GM18519 (cell line): ENCODE results near the gene SGSH.

Experiments used
- ATAC-seq: cut with Tn5 transposase; IDR thresholded peaks from one replicate; pipeline ENCODE4 v1.9.1; 2021; ENCODE audit warnings: mild to moderate bottlenecking, moderate library complexity; ENCODE audit not compliant: unreplicated experiment, low FRiP score

SGSH gene

DNA sequence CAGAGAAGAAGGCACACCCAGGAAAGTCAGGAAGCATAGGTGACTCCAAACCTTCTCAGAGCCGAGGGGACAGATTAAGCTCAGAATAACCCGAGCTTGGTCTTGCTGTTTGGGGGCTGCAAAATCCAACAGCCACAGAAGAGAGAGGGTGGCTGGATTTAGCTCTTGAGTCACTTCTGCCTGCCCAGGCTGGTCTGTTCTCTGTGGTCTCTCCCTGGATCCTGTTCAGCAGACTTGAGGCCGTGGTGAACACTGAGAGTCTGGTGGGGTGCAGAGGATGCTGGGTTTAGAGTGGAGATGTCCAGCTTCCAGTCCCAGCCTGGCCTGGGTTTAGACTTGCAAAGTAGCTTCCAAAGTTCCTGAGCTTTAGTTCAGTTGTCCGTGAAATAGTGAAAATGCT is 8.9 kb upstream of the SGSH start:
- ATAC-seq = no peak

DNA sequence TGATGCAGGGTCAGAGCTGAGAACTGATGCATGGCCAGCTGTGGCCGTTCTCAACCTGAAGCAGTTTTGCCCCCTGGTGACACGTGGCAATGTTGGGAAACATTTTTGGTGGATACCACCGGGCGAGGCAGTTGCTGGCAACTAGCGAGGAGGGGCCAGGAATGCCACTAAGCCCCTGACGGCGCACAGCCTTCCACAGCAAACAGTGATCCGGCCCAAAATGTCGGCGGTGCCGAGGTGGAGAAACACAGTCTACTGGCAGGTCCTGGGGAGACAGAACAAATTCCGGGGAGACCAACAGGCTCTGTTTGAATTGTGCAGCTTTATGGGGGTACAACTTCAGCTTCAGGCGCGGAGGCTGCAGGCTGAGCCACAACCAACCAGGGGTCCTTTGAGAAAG is 8.3 kb upstream of the SGSH start:
- ATAC-seq = no peak

- ATAC-seq = no peak
These were observed 7.5 kb upstream of the SGSH start for GRCh38 chr17:80227666-80228065.

DNA sequence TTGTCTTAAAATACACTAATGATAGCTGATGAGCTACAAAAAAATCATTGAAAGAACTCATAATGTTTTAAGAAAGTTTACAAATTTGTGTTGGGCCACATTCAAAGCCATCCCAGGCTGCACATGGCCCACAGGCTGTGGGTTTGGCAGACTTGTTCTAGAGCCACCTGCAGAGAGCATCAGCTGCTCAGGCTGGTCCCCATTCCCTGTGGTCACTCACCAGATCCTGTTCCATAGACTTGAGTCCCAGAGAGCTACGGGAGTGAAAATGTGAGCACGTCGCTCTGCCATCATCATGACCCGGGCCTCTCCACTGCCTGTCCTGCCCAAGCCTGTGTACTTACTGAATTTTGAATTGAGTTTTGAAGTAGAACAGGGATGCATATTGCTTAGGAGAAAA is 7.0 kb upstream of the SGSH start:
- no peak for ATAC-seq

- ATAC-seq = no peak
These were observed 5.1 kb upstream of the SGSH start for GRCh38 chr17:80225230-80225629.

DNA sequence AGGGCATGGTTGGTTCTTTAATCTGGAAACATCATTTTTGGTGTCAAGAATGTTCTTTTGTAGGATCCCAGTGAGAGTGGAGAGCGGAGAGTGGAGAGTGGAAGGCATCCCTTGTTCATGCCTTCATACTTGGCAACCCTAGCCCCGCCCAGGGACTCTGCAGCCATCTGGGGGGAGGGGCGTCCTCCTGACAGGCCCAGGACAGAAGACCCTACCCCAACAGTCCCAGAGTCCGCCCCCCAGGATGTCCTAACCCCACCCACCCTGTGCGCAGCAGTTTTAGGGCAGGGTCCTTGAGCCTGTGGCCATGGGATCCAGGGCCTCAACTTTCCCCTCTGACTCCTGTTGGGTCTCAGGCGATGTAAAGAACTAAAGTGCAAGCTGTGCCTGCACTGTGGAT is 4.5 kb upstream of the SGSH start:
- no peak for ATAC-seq

DNA sequence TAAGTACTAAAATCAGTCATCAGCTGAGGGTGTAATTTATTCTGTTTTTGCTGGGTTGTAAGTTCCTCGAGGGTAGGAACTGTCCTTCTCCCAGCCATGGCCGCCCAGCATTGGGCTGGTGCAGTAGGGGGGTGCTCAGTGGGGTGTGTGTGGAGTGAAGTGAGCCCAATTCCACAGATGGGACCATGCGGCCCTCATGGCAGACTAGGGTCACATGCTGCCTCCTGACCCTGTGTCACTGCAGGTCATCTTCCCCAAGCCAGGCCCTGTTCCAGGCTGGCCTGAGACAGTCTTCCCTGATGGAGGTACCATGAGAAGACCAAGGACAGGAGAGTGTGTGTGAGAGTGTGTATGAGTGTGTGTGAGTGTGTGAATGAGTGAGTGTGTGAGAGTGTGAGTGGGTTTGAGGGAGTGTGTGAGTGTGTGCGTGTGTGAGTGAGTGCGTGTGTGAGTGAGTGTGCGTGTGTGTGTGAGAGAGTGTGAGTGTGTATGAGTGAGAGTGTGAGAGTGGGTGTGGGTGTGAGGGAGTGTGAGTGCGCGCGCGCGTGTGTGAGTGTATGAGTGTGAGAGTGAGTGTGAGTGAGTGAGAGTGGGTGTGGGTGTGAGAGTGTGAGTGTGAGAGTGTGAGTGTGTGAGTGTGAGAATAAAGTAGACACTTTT is 3.8 kb upstream of the SGSH start:
- ATAC-seq = no peak

GRCh38 chr17:80223142-80223815 is 3.1 kb upstream of the SGSH start:
- no peak for ATAC-seq

- ATAC-seq = no peak
These were observed 2.4 kb upstream of the SGSH start for GRCh38 chr17:80222376-80223141.

DNA sequence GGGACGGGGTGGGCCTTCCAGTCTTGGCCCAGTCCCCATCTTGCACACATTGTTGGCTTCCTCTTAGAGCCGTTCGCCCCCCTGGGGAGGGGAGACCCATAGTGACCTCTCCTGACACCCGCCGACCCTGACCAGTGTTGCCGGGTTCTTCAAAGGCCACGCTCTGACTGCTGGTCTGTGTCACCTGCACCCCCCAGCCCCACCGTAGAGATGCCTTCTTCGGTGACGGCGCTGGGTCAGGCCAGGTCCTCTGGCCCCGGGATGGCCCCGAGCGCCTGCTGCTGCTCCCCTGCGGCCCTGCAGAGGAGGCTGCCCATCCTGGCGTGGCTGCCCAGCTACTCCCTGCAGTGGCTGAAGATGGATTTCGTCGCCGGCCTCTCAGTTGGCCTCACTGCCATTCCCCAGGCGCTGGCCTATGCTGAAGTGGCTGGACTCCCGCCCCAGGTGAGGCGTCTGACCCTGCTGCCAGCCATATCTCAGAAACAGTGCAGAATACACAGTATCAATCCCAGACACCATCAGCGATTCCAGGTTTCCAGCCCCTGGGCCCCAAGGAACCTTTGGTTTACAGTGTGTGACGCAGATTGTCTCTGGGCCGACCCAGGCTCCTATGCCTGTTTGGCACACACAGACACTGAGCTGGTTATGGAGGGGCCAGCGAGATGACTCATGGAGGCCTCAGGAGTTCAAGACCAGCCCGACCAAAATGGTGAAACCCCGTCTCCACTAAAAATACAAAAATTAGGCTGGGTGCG is 1.4 kb upstream of the SGSH start:
- ATAC-seq = no peak

DNA sequence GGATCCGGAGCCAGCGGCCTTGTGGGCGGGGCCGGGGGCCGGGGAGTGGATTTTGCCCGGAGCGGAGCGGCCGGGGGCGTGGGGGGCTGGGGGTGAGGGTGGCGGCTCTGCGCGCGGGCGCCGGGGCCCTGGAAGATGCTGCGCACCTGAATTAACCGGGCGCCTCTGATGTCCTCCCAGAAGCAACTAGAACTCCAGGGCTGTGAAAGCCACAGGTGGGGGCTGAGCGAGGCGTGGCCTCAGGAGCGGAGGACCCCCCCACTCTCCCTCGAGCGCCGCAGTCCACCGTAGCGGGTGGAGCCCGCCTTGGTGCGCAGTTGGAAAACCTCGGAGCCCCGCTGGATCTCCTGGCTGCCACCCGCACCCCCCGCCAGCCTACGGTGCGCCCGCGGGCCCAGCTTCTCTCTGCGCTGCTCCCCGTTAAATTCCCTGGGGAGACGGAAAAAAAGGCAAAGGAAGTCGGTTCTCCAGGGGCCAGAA is 643 bp upstream of the SGSH start:
- ATAC-seq = no peak

GRCh38 chr17:80219763-80220053 is 425 bp downstream of the SGSH start:
- ATAC-seq = no peak

DNA sequence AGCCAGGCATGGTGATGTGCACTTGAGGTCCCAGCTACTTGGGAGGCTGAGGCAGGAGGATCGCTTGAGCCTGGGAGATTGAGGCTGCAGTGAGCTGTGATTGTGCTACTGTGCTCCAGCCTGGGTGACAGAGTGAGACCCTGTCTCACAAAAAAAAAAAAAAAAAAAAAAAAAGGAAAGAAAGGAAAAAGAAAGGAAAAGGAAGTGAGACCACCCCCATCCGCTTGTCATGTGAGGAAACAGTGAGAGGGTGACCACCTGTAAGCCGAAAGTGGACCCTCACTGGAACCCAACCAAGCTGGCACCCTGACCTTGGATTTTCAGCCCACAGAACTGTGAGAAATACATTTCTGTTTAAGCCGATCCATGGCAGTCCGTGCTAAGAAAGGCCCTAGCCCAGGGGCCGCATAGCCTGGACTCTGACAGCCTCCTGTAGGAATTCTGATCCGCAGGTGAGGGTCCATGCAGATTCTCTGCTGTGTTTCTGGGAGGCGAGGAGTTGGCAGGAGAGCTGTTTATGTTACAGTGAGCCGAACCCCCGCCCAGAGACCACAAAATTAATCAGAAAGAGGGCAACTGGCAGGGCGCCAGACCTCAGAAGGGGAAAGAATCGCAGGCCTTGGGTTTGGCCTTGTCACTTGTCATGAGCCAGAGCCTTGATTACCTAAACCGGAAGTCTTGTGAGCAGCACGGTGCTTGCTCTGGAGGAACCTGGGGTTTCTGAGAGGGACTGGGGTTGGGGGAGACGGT is 945 bp downstream of the SGSH start:
- no peak for ATAC-seq

DNA sequence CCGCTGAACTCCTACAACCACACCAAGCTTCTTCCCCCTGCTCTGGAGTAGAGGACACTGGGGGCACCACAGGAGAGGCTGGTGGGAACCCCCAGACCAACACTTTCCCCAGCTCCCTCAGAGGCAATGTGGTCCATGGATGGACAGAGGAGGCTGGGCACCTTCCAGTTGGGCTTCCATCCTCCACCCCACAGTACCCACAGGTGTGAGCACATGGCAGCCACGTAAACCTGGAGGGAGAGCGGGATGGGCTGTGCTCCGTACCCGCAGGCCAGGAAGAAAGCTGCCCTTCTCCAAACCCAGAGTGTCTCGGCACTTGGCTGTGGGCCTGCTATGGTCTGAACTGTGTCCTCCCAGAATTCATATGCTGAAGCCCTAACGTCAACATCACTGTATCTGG is 1.7 kb downstream of the SGSH start:
- ATAC-seq = no peak

- no peak for ATAC-seq
These were observed 2.3 kb downstream of the SGSH start for GRCh38 chr17:80217703-80218362.

- no peak for ATAC-seq
These were observed 3.4 kb downstream of the SGSH start for GRCh38 chr17:80216473-80217456.

DNA sequence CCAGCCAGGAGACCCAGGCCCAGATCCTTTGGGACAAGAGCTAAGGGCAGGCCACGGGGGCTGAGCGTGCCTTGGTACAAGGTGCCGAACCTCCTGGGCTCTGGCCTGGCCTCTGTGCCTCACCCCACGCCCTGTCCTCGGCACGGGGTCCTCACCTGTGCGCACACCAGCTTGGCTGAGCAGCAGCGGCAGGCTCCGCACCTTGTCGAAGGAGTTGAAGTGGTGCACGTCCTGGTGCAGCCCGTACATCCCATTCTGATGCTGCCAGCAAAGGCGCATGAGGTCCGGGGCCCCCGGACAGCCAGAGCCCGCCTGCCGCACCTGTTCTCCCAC is 5.3 kb downstream of the SGSH start:
- ATAC-seq = no peak

- no peak for ATAC-seq
These were observed 5.9 kb downstream of the SGSH start for GRCh38 chr17:80214012-80214877.
